SW 1271 (cell line): ENCODE measurements around the gene RARRES2.

ENCODE experiments used
- DNase-seq, 2 experiments: peaks; one replicate each; lab custom pipeline; 2025; lab: John Stamatoyannopoulos, UW

RARRES2 gene

DNA sequence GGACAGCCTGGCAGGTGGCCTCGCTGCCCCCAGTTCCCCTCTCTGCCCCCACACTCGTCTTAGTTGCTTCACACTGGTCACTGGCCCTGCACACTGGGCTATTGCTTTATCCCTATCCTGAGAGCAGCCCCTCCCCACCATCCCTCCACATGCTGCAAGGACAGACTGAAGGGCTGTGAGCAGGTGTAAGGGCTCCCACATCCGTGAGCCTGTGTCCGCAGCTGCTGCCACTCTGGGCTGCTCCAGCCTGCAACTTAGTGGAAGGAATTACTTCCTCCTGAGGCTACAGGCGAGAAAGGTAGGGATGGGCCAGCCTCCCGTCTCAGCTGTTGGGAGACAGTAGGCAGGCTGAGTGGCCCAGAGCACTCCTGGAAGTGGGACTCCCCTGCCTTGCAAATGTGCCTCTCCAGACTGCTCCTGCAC is 3.8 kb downstream of the RARRES2 start:
- DNase-seq: no peak

DNA sequence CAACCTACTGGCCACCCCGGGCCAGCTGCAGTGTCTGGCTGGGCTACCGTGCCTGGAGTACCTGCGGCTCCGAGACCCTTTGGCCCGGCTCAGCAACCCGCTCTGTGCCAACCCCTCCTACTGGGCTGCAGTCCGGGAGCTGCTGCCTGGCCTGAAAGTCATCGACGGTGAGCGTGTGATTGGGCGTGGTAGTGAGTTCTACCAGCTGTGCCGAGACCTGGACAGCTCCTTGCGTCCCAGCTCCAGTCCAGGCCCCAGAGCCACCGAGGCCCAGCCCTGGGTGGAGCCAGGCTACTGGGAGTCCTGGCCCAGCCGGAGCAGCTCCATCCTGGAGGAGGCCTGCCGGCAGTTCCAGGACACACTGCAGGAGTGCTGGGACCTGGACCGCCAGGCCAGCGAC is 4.2 kb downstream of the RARRES2 start:
- no peak for DNase-seq

DNA sequence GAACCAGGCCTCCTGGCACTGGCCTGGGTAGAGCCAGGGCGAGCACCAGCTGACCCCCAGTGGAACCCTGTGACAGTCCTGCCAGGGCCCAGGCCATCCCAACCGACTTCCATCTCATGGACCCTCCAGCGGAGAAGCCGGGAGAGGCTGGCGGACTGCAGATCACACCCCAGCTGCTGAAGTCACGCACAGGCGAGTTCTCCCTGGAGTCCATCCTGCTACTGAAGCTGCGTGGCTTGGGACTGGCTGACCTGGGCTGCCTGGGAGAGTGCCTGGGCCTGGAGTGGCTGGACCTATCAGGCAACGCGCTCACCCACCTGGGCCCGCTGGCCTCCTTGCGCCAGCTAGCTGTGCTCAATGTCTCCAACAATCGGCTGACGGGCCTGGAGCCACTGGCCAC is 4.7 kb downstream of the RARRES2 start:
- DNase-seq: no peak

DNA sequence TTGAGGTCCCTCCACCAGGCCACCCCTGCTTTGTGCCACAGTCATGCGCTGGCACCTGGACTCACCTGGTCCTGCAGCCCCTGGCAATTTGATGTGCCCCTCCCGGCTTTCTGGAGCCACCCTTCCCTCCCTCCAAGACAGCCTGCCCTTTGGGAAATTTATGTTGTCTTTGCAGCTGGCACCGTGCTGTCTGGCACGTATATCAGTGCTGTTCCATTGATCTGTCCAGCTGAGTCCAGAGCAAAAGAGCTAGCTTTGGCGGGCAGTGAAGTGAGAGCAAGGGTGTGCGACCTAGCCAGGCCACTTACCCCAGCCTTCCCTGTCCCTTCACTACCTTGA is 5.7 kb downstream of the RARRES2 start:
- DNase-seq: no peak

DNA sequence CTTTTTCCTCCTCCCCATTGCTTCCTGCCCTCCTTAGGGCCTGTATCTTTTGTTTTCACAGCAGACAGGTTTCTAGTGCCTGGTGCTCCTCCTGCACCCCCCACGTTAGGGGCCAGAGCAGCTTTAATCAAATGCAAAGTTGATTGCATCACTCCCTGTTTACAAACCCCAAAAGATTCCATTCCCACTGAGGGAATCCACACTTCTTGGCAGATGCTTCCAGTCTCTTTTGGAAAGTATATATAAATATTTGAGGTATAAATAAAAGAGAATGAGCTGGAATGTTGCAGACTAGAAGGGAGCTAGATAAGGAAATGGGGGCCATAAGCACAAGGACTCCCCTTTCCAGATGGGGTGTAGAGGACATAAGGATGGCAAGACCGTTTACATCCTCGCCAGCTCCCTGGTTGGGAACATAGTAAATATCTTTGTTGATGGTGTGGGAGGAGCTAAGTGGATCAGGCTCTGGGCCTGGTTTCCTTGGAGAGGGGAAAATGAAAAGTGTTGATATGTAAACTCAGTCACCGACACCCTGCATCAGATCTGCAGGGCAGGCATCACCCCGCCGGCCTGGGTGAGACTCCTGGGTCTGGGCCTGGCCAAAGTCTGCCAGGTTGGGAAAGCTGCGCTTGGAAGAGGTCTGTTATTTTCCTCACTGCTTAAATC is 6.2 kb downstream of the RARRES2 start:
- no peak for DNase-seq

DNA sequence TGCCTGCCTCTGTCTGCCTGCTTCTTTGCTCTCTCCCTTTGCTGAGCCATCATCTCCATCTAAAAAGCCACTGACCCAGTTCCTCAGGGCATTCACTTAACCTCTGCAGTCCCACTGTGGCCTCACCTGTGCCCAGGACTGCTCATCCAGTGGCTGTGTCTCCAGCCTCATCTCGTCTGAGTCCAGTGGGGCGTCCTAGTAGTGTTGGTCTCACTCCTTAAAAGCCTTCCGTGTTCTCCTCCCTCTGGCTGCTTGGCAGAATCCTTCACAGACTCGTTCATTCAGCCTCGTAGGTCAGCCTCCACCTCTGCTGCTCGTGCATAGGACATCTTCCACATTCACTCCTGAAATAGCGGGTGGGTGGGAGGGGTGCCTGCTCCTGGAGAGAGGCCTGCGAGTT is 7.3 kb downstream of the RARRES2 start:
- no peak for DNase-seq

DNA sequence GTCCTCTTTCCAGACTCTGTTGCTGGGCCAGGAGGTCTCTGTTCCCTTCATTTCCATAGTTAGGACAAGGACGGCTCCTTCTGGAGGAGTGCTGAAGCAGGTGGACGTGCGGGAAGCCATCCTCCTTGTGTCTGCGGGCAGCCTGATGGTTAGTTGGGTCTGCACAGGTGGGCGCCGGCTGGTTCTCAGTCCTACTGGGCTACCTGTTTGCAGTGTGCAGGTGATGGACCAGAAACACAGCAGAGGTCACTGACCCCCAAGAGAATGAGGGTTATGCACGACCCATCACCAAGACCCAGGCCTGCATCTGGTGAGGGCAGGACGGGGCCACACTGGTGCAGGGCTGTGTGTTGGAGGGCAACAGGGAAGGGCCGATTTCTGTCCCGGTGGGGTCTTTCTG is 7.8 kb downstream of the RARRES2 start:
- no peak for DNase-seq

DNA sequence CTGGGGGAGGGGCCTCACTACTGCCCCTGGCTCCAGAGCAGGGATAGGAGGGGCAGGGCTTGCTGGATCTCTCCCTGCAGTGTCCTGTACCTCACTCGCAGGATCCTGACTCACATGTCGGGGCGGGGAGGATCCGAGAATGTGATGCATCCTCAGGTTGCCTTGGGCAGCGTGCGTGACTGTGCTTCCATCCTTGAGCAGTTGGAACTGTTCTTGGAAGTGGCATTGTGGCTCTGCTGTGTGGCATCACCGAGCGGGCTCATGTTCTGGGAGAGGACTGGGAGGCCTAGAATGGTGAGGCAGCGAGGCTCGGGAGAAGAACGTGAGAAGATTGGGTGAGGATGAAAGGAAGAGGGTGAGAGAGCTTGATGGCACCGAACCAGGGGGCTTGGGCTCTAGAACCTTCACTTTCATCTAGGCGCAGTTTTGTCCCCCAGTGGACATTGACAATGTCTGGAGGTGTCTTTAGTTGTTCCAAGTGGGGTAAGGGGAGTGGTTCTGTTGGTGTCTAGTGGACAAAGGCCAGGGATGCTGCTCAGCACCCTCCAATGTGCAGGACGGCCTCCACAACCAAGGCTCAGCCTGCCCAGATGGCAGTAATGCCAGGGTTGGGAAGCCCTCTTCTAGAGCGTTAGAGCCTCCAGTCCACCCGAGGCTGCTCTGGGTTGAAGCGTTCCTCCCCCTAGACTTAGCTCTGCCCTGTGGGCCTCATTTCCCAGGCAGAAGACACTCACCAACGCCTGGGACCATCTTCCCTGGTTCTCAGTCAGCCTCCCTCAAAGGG is 8.4 kb downstream of the RARRES2 start:
- DNase-seq: no peak

DNA sequence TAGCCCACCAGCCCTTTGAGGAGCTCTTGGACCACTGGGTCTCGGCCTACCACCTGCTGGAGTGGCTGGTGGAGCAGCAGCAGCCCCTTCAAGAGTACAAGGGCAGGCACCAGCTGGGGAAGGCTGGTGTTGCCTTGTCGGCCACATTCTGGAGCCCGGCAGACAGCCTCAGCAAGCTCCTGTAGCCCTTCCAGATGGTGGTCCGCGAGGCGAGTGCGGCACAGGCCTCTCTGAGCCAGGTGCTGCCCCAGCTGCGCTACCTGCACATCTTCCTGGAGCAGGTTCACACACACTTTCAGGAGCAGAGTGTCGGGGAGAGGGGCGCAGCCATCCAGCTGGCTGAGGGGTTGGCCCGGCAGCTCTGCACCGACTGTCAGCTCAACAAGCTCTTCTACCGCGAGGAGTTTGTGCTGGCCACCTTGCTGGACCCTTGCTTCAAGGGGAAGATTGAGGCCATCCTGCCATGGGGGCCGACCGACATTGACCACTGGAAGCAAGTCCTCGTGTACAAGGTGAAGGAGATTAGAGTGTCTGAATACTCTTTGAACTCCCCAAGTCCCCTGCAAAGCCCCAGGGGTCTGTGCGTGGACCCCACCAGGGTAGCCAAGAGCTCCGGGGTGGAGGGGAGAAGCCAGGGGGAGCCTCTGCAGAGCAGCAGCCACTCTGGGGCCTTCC is 11.1 kb downstream of the RARRES2 start:
- no peak for DNase-seq

DNA sequence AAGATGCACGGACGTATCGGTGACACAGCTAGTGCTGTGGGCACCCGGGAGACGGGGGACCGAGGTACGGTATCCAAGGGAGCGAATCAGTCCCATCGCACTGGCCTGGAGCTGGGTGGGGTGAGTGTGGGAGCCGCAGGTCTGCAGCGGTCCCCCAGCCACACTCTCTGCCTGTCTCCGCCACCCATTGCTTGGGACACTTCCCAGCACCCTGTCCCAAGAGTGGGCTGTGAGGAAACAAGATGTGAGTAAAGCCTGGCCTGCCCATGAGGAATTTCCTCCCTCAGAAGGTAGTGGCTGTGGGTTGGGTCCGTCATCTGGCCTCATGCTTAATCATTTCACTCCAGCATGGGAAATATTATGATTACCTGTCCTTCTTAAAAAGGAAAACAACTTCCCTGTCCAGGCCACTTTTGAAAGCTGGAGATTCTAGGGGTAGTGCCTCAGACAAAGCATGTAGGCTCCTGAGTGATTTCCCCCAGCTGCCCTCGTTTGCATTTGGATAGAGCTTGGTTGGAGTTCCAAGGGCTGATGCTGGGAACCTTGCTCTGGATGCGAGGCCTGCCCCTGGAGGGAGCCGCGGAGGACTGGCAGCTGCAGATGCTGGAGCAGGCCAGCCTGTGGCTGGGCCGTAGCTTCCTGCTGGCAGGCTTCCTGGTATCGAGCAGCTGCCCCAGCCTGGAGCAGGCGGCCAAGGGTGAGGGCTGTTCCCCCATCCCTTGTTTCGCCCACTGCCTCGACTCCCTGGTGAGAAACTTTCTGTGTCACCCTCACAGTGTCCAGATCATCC is 11.9 kb downstream of the RARRES2 start:
- no peak for DNase-seq

DNA sequence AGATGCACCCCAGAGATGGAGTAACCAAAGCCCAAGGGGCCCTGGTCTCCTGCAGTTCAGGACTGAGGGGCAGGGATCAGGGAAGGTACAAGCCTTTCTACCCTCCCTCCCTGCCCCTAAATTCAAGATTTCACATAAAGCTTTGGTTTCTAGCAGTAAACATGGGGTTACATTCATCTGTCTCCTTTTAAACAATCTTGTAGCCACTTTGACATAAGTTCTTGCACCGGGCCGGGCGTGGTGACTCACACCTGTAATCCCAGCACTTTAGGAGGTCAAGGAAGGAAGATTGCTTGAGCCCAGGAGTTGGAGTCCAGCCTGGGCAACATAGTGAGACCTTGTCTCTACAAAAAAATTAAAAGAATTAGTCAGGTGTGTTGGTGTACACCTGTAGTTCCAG is 14.1 kb downstream of the RARRES2 start:
- DNase-seq: no peak

DNA sequence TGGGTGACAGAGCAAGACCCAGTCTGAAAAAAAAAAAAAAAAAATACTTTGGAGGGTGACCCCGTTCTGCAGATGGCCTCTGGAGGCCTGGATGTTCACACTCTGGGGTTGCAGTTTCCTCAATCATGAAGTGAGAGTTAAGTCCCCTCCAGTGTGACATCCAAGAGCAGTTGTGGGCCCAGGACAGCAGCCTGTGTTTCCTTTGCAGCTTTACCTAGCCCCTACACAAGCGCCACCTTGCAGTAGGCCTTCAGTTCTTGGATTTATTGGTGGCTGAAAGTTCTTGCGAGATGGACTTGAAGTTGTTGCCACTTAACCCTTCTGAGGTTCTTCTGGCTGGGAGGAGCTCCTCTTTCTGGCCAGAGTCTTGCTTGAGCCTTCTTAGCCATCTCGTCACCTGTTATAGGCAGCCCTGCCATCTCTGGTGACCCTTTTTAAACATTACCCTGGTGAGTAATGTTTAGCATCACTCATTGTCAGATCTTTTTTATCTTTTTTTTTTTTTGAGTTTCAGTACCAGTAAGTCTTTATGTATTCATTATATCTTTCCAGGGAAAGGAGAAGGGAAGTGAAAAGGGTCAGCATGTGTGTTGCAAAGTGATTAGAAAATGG is 14.7 kb downstream of the RARRES2 start:
- DNase-seq: no peak

DNA sequence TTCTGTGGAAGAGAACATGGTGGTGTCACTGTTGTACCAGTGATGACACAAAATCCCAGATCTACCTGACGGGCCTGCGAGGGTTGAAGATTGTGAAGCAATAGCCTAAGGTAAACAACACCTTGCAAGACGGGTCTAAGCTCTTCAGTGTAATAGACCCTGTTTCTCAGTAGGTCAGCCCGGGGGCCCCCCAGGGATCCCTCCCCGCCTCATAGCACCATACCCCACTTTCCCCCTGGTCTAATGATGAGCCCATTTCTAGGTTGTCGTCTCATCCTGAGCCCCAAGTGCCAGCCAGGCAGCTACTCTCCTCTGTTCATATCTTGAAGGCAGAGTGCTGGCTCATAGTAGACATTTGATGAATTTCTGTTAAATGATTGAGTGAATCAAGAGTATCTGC is 15.5 kb downstream of the RARRES2 start:
- DNase-seq: no peak

DNA sequence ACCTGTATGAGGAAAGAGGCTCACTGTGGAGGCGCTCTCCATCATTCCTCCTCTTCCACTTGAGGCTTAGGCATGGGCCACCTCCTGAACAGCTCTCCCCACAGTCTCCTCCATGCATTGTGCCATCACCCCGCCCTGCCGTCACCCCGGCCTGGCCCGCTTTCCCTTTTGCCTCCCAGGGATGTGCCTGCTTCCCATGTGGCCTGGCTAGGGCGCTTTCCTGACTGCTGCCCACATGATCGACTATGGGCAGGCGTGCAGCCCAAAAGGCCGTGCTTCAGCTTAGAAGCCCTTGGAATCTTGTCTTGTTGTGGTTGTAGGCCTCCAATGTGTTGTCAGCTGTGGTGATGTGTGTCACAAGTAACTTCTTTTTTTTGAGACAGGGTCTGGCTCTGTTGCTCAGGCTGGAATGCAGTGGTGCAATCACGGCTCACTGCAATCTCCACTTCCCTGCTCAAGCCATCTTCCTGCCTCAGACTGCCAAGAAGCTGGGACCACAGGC is 16.3 kb downstream of the RARRES2 start:
- DNase-seq: no peak

DNA sequence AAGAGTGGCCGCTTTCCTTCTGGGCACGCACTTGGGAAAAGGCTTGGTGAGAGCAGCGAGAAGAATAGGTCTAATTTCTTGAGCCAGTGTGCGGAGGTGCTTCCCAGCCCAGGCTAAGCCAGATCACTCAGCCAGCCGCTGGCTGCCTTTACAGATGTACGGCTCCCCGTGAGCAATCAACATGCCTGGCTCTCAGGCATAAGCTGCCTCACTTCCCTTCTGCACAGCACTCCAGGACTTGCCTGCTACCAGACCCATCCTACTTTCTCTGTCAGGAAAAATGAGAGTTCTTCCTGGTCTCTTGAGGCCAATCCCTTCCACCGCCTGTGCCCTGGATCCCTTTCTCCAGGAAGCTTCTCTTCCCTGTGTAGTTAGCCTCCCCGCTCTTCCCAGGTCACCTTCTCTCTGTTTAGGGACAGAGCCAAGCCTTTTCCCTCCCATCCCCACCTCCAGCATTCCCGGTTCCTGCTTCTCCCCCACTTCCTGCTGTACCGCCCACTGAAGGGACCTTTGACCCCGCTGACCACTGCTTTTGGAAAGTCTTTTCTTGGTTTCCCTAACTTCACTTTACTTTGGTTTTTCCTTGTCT is 17.0 kb downstream of the RARRES2 start:
- DNase-seq: no peak

DNA sequence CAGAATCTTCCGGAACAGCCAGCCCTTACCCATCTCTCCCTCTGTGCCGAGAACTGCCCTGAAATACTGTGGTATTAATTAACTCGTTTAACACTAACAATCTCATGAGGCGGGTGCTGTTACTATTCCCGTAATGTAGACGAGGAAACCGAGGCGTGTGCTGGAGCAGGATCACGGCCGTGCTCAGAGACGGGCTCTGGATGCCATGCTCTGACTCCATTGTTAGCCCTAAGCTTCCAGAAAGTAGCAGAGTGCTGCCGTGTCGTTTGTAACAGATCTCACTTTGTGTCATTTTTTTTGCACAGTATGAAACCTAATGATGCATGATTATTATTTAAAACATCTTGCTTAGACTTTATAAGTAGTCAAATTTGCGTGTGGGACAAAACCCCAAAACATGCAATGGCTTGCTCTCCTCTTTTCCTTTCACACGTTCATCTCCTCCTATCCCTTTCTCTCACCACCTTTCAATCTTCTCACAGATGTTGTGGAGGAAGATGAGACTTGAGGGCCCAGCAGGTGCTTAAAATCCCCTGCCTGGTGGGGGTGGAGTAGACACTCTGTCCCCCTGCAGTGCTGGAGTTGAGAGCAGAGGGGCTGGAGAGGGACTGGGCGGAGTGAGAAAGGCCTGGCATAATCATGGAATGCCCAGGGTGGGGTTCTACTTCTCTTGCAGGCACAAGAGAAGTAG is 17.6 kb downstream of the RARRES2 start:
- no peak for DNase-seq

DNA sequence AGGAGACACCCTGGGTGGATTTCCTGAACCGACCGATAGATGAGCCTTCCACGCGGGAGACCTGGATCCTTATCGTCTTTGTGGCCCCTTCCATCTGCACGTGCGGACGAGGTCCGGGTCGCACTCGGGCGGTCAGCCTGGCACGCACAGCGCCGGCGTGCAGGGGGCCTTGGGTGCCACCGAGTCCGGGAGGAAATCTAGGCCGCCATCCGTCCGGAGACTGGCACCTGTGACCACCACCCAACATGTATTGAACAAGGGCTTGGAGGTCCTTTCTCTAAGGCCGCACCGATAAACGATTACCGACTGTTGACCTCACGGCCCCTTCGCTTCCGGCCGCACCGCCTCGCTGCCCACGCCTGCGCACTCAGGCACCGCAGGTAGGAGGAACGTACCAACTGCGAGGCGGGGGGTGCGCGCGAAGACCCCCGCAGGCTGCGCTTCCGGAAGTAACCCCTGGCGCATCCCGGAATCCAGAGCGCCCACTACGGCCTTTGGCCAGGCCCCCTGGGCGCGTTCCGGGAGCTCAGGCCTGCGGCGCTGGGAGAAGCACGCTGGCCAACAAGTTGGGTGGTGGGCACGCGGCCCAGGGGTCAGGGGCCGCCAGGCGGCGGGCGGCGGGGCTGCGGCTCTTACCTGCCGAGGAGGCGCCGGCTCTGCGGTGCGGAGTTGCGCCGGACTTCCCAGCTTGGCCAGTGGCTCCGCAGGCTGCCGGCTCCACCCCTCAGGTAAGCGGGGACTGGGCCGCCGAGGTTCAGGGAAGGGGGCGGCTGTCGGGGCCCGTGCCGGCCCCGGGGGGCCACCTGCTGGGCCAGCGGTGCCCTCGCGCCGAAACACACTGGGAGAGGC is 18.4 kb downstream of the RARRES2 start, which contains the start of the genes ACTR3C and LRRC61:
ACTR3C (minus strand) TSS at position 713 of the 849 bp plus-strand sequence. CDS start 28,249 bp downstream, outside the sequence.
LRRC61 (plus strand) TSS at position 523 of the 849 bp plus-strand sequence. CDS start 13,507 bp downstream, outside the sequence.
- DNase-seq: no peak

DNA sequence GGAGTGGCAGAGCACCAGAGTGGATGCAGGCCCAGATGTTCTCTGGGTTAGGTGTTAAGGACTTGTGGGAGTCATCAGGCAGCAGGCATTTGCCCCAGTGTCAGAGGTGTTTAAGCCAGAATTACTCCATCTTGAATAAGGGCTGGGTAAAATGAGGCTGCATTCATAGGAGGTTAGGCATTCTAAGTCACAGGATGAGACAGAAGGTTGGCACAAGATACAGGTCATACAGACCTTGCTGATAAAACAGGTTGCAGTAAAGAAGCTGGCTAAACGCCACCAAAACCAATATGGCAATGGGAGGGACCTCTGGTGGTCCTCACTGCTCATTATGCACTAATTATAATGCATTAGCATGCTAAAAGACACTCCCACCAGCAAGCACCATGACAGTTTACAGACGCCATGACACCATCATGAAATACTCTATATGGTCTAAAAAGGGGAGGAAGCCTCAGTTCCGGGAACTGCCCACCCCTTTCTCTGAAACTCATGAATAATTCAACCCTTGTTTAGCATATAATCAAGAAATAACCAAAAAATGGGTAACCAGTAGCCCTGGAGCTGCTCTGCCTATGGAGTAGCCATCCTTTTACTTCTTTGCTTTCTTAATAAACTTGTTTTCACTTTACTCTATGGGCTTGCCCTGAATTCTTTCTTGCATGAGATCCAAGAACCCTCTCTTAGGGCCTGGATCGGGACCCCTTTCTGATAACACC is 19.2 kb downstream of the RARRES2 start:
- DNase-seq: no peak

DNA sequence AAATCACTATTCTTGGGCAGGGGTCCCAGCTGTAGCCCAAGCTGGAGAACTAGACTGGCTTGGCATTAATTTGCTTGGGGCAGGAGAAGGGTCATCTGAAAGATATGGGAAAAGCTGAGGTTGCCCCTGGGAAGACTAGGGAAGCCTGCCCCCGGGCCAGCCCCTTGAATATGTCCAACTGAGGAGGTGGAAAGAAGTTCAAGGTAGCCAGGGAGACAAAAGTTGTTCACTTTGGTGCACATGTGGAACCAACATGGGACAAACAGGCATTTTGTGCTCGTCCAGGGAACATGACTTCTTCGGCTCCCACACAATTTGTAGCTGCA is 19.7 kb downstream of the RARRES2 start:
- no peak for DNase-seq
